Liver (tissue), 9 donors: ENCODE measurements around the gene ZNF326. TPM values are rescaled to one million over a fixed set of nuclear protein-coding genes. Genes with fewer than 3 reads are reported as not detected.

Experiments
- DNase-seq: peaks from one replicate; pipeline ENCODE4 v3.0.0-alpha.2; 2017; ENCODE audit warnings: low spot score
- H3K27ac ChIP-seq, 2 donors: one replicate each; pipeline ENCODE4 v1.7.0; 2013; ENCODE audit warnings: inconsistent platforms in 2 of 2, low read length in 2 of 2, control low read depth in 1 of 2, low read depth in 1 of 2, mild to moderate bottlenecking in 1 of 2
- H3K27me3 ChIP-seq, 4 donors: one replicate each; pipeline versions ENCODE4 v1.6.1 to v1.7.0; 2013; ENCODE audit warnings: low read length in 3 of 4, inconsistent platforms in 1 of 4, mild to moderate bottlenecking in 1 of 4, moderate library complexity in 1 of 4; ENCODE audit not compliant: control insufficient read depth in 4 of 4, insufficient read depth in 4 of 4
- H3K36me3 ChIP-seq, 4 donors: one replicate each; pipeline versions ENCODE4 v1.6.1 to v1.7.0; 2013; ENCODE audit warnings: low read length in 3 of 4, mild to moderate bottlenecking in 3 of 4, low read depth in 1 of 4, moderate library complexity in 1 of 4; ENCODE audit not compliant: control insufficient read depth in 4 of 4, insufficient read depth in 3 of 4
- H3K4me1 ChIP-seq, 4 donors: one replicate each; pipeline versions ENCODE4 v1.6.1 to v1.7.0; 2013; ENCODE audit warnings: low read length in 3 of 4, mild to moderate bottlenecking in 3 of 4, moderate library complexity in 1 of 4; ENCODE audit not compliant: control insufficient read depth in 4 of 4, insufficient read depth in 4 of 4
- H3K4me3 ChIP-seq, 3 donors: one replicate each; pipeline versions ENCODE4 v1.6.1 to v1.7.0; 2013; ENCODE audit warnings: low read length in 3 of 3, control low read depth in 1 of 3, low read depth in 1 of 3, mild to moderate bottlenecking in 1 of 3
- H3K9ac ChIP-seq, 2 donors: one replicate each; pipeline ENCODE4 v1.7.0; 2013; ENCODE audit warnings: low read length in 2 of 2, mild to moderate bottlenecking in 2 of 2, moderate library complexity in 2 of 2, control low read depth in 1 of 2, low read depth in 1 of 2
- H3K9me3 ChIP-seq, 4 donors: one replicate each; pipeline versions ENCODE4 v1.6.1 to v1.7.0; 2013; ENCODE audit warnings: low read length in 3 of 4; ENCODE audit not compliant: control insufficient read depth in 4 of 4
- ATF3 ChIP-seq: IDR thresholded peaks from 2 replicates; pipeline ENCODE4 v1.6.1; 2016; ENCODE audit warnings: antibody characterized with exemption
- CTCF ChIP-seq: fragments of 150-350 bp; IDR thresholded peaks from 2 replicates; pipeline ENCODE4 v1.5.1; 2017; ENCODE audit warnings: improper control_type of control experiment, low read depth, low read length; ENCODE audit not compliant: missing input control
- EGR1 ChIP-seq, 2 donors: IDR thresholded peaks; 2 replicates each; pipeline ENCODE4 v1.6.1; 2016 to 2018; ENCODE audit warnings: antibody characterized with exemption in 2 of 2, low read depth in 2 of 2
- FOXA1 ChIP-seq: IDR thresholded peaks from 2 replicates; pipeline ENCODE4 v1.6.1; 2016; ENCODE audit warnings: antibody characterized with exemption
- FOXA2 ChIP-seq: IDR thresholded peaks from 2 replicates; pipeline ENCODE4 v1.6.1; 2016; ENCODE audit warnings: antibody characterized with exemption
- GABPA ChIP-seq, 2 donors: IDR thresholded peaks in 1 of 2; conservative IDR thresholded peaks in 1 of 2; 2 replicates each; pipeline ENCODE4 v1.6.1; 2016; ENCODE audit warnings: antibody characterized with exemption in 2 of 2, mild to moderate bottlenecking in 1 of 2, moderate library complexity in 1 of 2
- HNF4A ChIP-seq, 2 donors: conservative IDR thresholded peaks; 2 replicates each; pipeline ENCODE4 v1.6.1; 2016; ENCODE audit warnings: antibody characterized with exemption in 2 of 2, mild to moderate bottlenecking in 2 of 2
- HNF4G ChIP-seq: IDR thresholded peaks from 2 replicates; pipeline ENCODE4 v1.6.1; 2016; ENCODE audit warnings: antibody characterized with exemption
- JUND ChIP-seq, 2 donors: IDR thresholded peaks; 2 replicates each; pipeline ENCODE4 v1.6.1; 2016; ENCODE audit warnings: antibody characterized with exemption in 2 of 2
- MAX ChIP-seq: IDR thresholded peaks from 2 replicates; pipeline ENCODE4 v1.6.1; 2016; ENCODE audit warnings: antibody characterized with exemption
- NR2F2 ChIP-seq: IDR thresholded peaks from 2 replicates; pipeline ENCODE4 v1.6.1; 2016; ENCODE audit warnings: antibody characterized with exemption
- RAD21 ChIP-seq, 2 donors: IDR thresholded peaks; 2 replicates each; pipeline ENCODE4 v1.6.1; 2016; ENCODE audit warnings: antibody characterized with exemption in 2 of 2, mild to moderate bottlenecking in 2 of 2
- REST ChIP-seq: IDR thresholded peaks from 2 replicates; pipeline ENCODE4 v1.6.1; 2016; ENCODE audit warnings: antibody characterized with exemption, mild to moderate bottlenecking
- RXRA ChIP-seq, 2 donors: IDR thresholded peaks; 2 replicates each; pipeline ENCODE4 v1.6.1; 2017 to 2018; ENCODE audit warnings: antibody characterized with exemption in 2 of 2, mild to moderate bottlenecking in 1 of 2
- SP1 ChIP-seq: IDR thresholded peaks from 2 replicates; pipeline ENCODE4 v1.6.1; 2018; ENCODE audit warnings: antibody characterized with exemption, mild to moderate bottlenecking
- TAF1 ChIP-seq: conservative IDR thresholded peaks from 2 replicates; pipeline ENCODE4 v1.6.1; 2016; ENCODE audit warnings: antibody characterized with exemption, mild to moderate bottlenecking
- YY1 ChIP-seq: IDR thresholded peaks from 2 replicates; pipeline ENCODE4 v1.6.1; 2016; ENCODE audit warnings: antibody characterized with exemption, mild to moderate bottlenecking
- ZBTB33 ChIP-seq: IDR thresholded peaks from 2 replicates; pipeline ENCODE4 v1.6.1; 2016; ENCODE audit warnings: antibody characterized with exemption
- WGBS: extraction: QIAGEN DNeasy Blood & Tissue Kit; methylation state at CpG from one replicate; pipeline ENCODE4 v1.1.7; 2013; 5-methylcytosine and 5-hydroxymethylcytosine counted together
- polyA plus RNA-seq, 2 donors: library from polyadenylated mRNA; stranded (reverse) in 1 of 2; unstranded in 1 of 2; fragments of 200-250 nt in 1 of 2; fragments of >200 nt in 1 of 2; fragmentation: Nextera tagmentation in 1 of 2; extraction: Ambion mirVana in 1 of 2; gene quantifications; one replicate each; pipeline versions ENCODE4 v1.2.1 to v1.2.3, GENCODE V29; 2013 to 2015
- total RNA-seq, 2 donors: library from RNA; depleted of rRNA; stranded (reverse); fragments of >200 nt; gene quantifications; one replicate each; pipeline ENCODE4 v1.2.3, GENCODE V29; 2014
- donor health status: healthy.
- donor health status: healthy.
- donor health status: healthy.
- donor health status: healthy.
- donor health status: healthy.

Gene ZNF326
- total and polyA plus RNA-seq, 4 donors = 6.5 to 14.6 (median 10.9) TPM

- no peaks in the 10 kb centered on the region for H3K9me3 ChIP-seq
- H3K4me1 ChIP-seq = peaks cover 5 to 16% (median 11%) of the 10 kb centered on the region in 4 donors
- H3K4me3 ChIP-seq = no peak overlapping the region
- no peak overlapping the region for H3K27ac ChIP-seq
- H3K9ac ChIP-seq = no peak overlapping the region
- TF ChIP-seq JUND (IDR thresholded peaks at IDR 0.05) (no peak), ZBTB33 (no peak), HNF4G (no peak)
- H3K27me3 ChIP-seq = no peaks in the 10 kb centered on the region
- H3K36me3 ChIP-seq = no peaks in the 10 kb centered on the region
- DNase-seq = no peak
- WGBS = 95% methylated on average over 6 of the region's 6 CpGs
Measured at GRCh38 chr1:89948722-89949345, 46.1 kb upstream of the ZNF326 start.

- no peaks in the 10 kb centered on the region for H3K27me3 ChIP-seq
- H3K4me3 ChIP-seq = no peak overlapping the region
- peaks cover 5 to 16% (median 11%) of the 10 kb centered on the region in 4 donors for H3K4me1 ChIP-seq
- no peak overlapping the region for H3K27ac ChIP-seq
- TF ChIP-seq TAF1 (no peak), GABPA (IDR thresholded peaks at IDR 0.05 in 1 of 2, conservative IDR thresholded peaks at IDR 0.05 in 1 of 2) (no peak), YY1 (peak; percentile 65), REST (peak; percentile 61), RAD21 (IDR thresholded peaks at IDR 0.05) (peak; percentile 29 to 30), HNF4G (peak; percentile 78), RXRA (IDR thresholded peaks at IDR 0.05) (peak; percentile 38 to 64), HNF4A (conservative IDR thresholded peaks at IDR 0.05) (peak; percentile 88 to 91), EGR1 (IDR thresholded peaks at IDR 0.05; ENCODE audit: low read depth in 2 of 2) (no peak), NR2F2 (peak; percentile 55), CTCF (no peak), SP1 (peak; percentile 86), FOXA2 (no peak), ZBTB33 (peak; percentile 29), JUND (IDR thresholded peaks at IDR 0.05) (no peak), ATF3 (no peak), FOXA1 (no peak), MAX (no peak)
- no peaks in the 10 kb centered on the region for H3K36me3 ChIP-seq
- DNase-seq = no peak
- H3K9ac ChIP-seq = no peak overlapping the region
- WGBS = 9% methylated on average over 1 of the region's 1 CpG
- no peaks in the 10 kb centered on the region for H3K9me3 ChIP-seq
Measured at GRCh38 chr1:89949991-89950624, 44.8 kb upstream of the ZNF326 start.
